Measurements from ENCODE around the gene BSPRY. TPM values are rescaled to one million over a fixed set of nuclear protein-coding genes. Genes with fewer than 3 reads are reported as not detected.
"Not testable (repeated sequence)": the region's sequence is repeated elsewhere in the genome, so short reads cannot be mapped to it uniquely, and the experiment has no call there.

Gene BSPRY
- total RNA-seq, 1 experiment from 2014 or later = 6.4 TPM

GRCh38 chr9:113380869-113381378, 31.6 kb downstream of the BSPRY start:
- POLR2A ChIA-PET = no interaction called here

GRCh38 chr9:113381441-113381840, 32.1 kb downstream of the BSPRY start:
- POLR2A ChIA-PET, ATAC-seq, H3K27ac Mint-ChIP-seq: not testable (repeated sequence)

More at GRCh38 chr9:113380869-113381378, 31.6 kb downstream of the BSPRY start:
- H3K4me1 Mint-ChIP-seq = peaks cover 15% of the 10 kb centered on the region
- no peaks in the 10 kb centered on the region; the same call in 1 of the 2 replicates for H3K27me3 Mint-ChIP-seq (ENCODE audit: low read depth)
- DNase-seq (ENCODE audit: low spot score) = no peak
- CTCF ChIA-PET = interaction anchor here (0.6 kb wide), 1 partner anchor 110 kb away, joined by 3 read pairs; no protein-coding TSS in a partner anchor
- no peaks in the 10 kb centered on the region for H3K9me3 Mint-ChIP-seq
- 0 out of 2 replicates have a peak overlapping the region, but pooled peaks have one; percentile 10 for H3K27ac Mint-ChIP-seq
- ATAC-seq = no peak
- H3K36me3 Mint-ChIP-seq = no peaks in the 10 kb centered on the region
- H3K4me3 Mint-ChIP-seq = no peak overlapping the region
- TF ChIP-seq ZNF512 (CRISPR knock-in tag; IDR thresholded peaks at IDR 0.05; ENCODE audit: borderline replicate concordance) (peak; percentile 87), ELF4 (CRISPR knock-in tag; IDR thresholded peaks at IDR 0.05; ENCODE audit: low read depth) (no peak)

GRCh38 chr9:113381909-113382411, 32.6 kb downstream of the BSPRY start:
- H3K27me3 Mint-ChIP-seq (ENCODE audit: low read depth) = no peaks in the 10 kb centered on the region; the same call in 1 of the 2 replicates
- ATAC-seq = no peak
- H3K27ac Mint-ChIP-seq = no peak overlapping the region
- no peak overlapping the region for H3K4me3 Mint-ChIP-seq
- ChIA-PET CTCF (interaction anchor here (1.0 kb wide), 1 partner anchor 273 kb away, joined by 3 read pairs; no protein-coding TSS in a partner anchor), POLR2A (no interaction called here)
- TF ChIP-seq GABPB1 (CRISPR knock-in tag; IDR thresholded peaks at IDR 0.05) (0 out of 2 replicates have a peak, but pooled peaks have one; percentile 14), AR (CRISPR knock-in tag; IDR thresholded peaks at IDR 0.05) (no peak)
- no peaks in the 10 kb centered on the region; the same call in 1 of the 2 replicates for H3K36me3 Mint-ChIP-seq
- H3K9me3 Mint-ChIP-seq = no peaks in the 10 kb centered on the region
- no peak for DNase-seq (ENCODE audit: low spot score)
- peaks cover 15% of the 10 kb centered on the region for H3K4me1 Mint-ChIP-seq

More at GRCh38 chr9:113381441-113381840, 32.1 kb downstream of the BSPRY start:
- H3K4me1 Mint-ChIP-seq = peaks cover 15% of the 10 kb centered on the region
- H3K9me3 Mint-ChIP-seq; H3K4me3 Mint-ChIP-seq; H3K36me3 Mint-ChIP-seq; DNase-seq (ENCODE audit: low spot score); H3K27me3 Mint-ChIP-seq (ENCODE audit: low read depth): not testable (repeated sequence)
- CTCF ChIA-PET = interaction anchor here (0.6 kb wide), 1 partner anchor 110 kb away, joined by 3 read pairs; no protein-coding TSS in a partner anchor

GRCh38 chr9:113386571-113387393, 37.4 kb downstream of the BSPRY start:
- H3K27ac Mint-ChIP-seq = no peak overlapping the region
- CTCF ChIA-PET = no interaction called here
- no peaks in the 10 kb centered on the region for H3K27me3 Mint-ChIP-seq (ENCODE audit: low read depth)
- ATAC-seq (no peak), DNase-seq (ENCODE audit: low spot score) (no peak)
- no peaks in the 10 kb centered on the region for H3K9me3 Mint-ChIP-seq
- H3K4me3 Mint-ChIP-seq = no peak overlapping the region
- H3K36me3 Mint-ChIP-seq = peaks cover 4% of the 10 kb centered on the region
- POLR2A ChIA-PET = no interaction called here
- H3K4me1 Mint-ChIP-seq = peaks cover 6% of the 10 kb centered on the region
- TF ChIP-seq CTCF (IDR thresholded peaks at IDR 0.05) (no peak), MAX (CRISPR knock-in tag; IDR thresholded peaks at IDR 0.05) (no peak), FOXP1 (CRISPR knock-in tag; IDR thresholded peaks at IDR 0.05; ENCODE audit: borderline replicate concordance) (no peak), SOX15 (CRISPR knock-in tag; IDR thresholded peaks at IDR 0.05) (no peak), EMX1 (CRISPR knock-in tag; IDR thresholded peaks at IDR 0.05) (no peak), CREB1 (CRISPR knock-in tag; IDR thresholded peaks at IDR 0.05) (no peak), FOXJ3 (CRISPR knock-in tag; IDR thresholded peaks at IDR 0.05; ENCODE audit: borderline replicate concordance) (no peak), NFYB (CRISPR knock-in tag; conservative IDR thresholded peaks at IDR 0.05; ENCODE audit: low read depth) (no peak), ZSCAN18 (CRISPR knock-in tag; IDR thresholded peaks at IDR 0.05) (no peak), ZNF219 (CRISPR knock-in tag; IDR thresholded peaks at IDR 0.05; ENCODE audit: borderline replicate concordance) (no peak), E2F4 (CRISPR knock-in tag; IDR thresholded peaks at IDR 0.05; ENCODE audit: borderline replicate concordance, low read depth) (no peak), RORB (CRISPR knock-in tag; IDR thresholded peaks at IDR 0.05) (no peak), TP53 (CRISPR knock-in tag; IDR thresholded peaks at IDR 0.05) (no peak)

Data from WTC11 (cell line).